Right cardiac atrium (tissue), 5 donors: ENCODE results near the gene CERKL. TPM values are rescaled to one million over a fixed set of nuclear protein-coding genes. Genes with fewer than 3 reads are reported as not detected.

Source experiments
- ATAC-seq, 2 donors: fragments of 200-7000 bp; cut with Tn5 transposase; one replicate each; pipeline versions ENCODE4 v1.8.0 to v1.9.1; 2020; ENCODE audit warnings: moderate library complexity in 2 of 2, mild to moderate bottlenecking in 1 of 2
- DNase-seq, 3 donors: peaks; one replicate each; pipeline ENCODE4 v3.0.0-alpha.2; 2020
- H3K27ac ChIP-seq: one replicate; pipeline ENCODE4 v1.5.1; 2013; ENCODE audit warnings: mild to moderate bottlenecking, low read length, control low read depth, moderate library complexity
- H3K27me3 ChIP-seq: one replicate; pipeline ENCODE4 v1.6.1; 2013; ENCODE audit not compliant: control insufficient read depth, insufficient read depth
- H3K4me1 ChIP-seq: one replicate; pipeline ENCODE4 v1.6.1; 2013; ENCODE audit warnings: low read length; ENCODE audit not compliant: control insufficient read depth, insufficient read depth
- H3K4me3 ChIP-seq: one replicate; pipeline ENCODE4 v1.5.1; 2013; ENCODE audit warnings: low read length, control low read depth
- H3K9me3 ChIP-seq: one replicate; pipeline ENCODE4 v1.6.1; 2013; ENCODE audit warnings: low read length; ENCODE audit not compliant: control insufficient read depth
- WGBS: extraction: QIAGEN DNeasy Blood & Tissue Kit; methylation state at CpG from one replicate; pipeline ENCODE4 v1.1.7; 2013; 5-methylcytosine and 5-hydroxymethylcytosine counted together
- intact Hi-C, 4 donors: fragments of 100-400 bp; cut with DNase I; formaldehyde crosslinking; loops; one replicate each; pipeline versions ENCODE4 v1.11.0 to v1.14.0; 2022 to 2023
- polyA plus RNA-seq: library from polyadenylated mRNA; stranded (reverse); fragments of 200-250 nt; gene quantifications from one replicate; pipeline ENCODE4 v1.2.3, GENCODE V29; 2013
- total RNA-seq, 4 donors: library from RNA; stranded (reverse); fragmentation: NEBNext Ultra II Directional; extraction: Animal tissue kit (Norgen Biotek cat#: 25700); gene quantifications; one replicate each; pipeline ENCODE4 v1.2.1, GENCODE V29; 2021
- donor health status: healthy with polysubstance abuse.
- donor health status: DM: no; HTN: yes; CAD: no.
- donor health status: DM: no; HTN: no; CAD: no.
- donor health status: DM: no; HTN: yes; CAD: no; lungs with severe emphysema.
- donor health status: DM: yes; HTN: yes; CAD: no.

CERKL gene
- total and polyA plus RNA-seq, 5 donors, result not detected

DNA sequence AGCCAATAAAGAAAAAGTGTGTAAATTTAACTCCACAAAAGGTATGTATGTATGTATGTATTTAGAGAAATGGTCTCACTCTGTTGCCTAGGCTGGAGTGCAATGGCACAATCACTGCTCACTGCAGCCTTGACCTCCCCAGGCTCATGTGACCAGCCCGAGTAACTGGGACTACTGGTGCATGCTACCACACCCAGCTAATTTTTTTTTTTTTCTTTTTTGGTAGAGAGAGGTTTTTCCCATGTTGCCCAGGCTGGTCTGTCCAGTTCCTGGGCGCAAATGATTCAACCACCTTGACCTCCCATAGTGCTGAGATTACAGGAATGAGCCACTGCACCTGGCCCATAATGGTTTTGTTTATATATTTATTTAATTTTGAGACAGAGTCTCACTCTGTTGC lies 67.1 kb downstream of the CERKL start:
- WGBS, result 71% methylated on average over 2 of the region's 2 CpGs
- Histone ChIP-seq H3K9me3 (no peaks in the 10 kb centered on the region), H3K4me3 (no peak overlapping the region), H3K4me1 (no peaks in the 10 kb centered on the region), H3K27ac (no peak overlapping the region), H3K27me3 (no peaks in the 10 kb centered on the region)
- intact Hi-C loops, result no loop called here
- DNase-seq (no peak), ATAC-seq (no peak)

DNA sequence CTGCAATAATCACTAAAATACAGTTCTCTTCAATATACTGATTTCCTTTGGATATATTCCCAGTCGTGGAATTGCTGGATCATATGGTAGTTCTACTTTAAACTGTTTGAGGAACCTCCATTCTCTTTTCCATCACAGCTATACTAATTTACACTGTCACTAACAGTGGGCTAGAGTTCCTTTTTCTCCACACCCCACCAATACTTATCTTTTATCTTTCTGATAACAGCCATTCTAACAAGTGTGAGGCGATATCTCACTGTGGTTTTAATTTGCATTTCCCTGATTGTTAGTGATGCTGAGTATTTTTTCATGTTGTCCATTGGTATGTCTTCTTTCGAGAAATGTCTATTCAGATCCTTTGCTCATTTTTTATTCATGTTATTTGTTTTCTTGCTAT lies 68.4 kb downstream of the CERKL start:
- 74% methylated on average over 3 of the region's 3 CpGs for WGBS
- H3K27ac ChIP-seq, result no peak overlapping the region
- no peak for DNase-seq
- H3K27me3 ChIP-seq, result no peaks in the 10 kb centered on the region
- no peaks in the 10 kb centered on the region for H3K4me1 ChIP-seq
- no peaks in the 10 kb centered on the region for H3K9me3 ChIP-seq
- intact Hi-C loops, result no loop called here
- no peak overlapping the region for H3K4me3 ChIP-seq
- ATAC-seq, result no peak

DNA sequence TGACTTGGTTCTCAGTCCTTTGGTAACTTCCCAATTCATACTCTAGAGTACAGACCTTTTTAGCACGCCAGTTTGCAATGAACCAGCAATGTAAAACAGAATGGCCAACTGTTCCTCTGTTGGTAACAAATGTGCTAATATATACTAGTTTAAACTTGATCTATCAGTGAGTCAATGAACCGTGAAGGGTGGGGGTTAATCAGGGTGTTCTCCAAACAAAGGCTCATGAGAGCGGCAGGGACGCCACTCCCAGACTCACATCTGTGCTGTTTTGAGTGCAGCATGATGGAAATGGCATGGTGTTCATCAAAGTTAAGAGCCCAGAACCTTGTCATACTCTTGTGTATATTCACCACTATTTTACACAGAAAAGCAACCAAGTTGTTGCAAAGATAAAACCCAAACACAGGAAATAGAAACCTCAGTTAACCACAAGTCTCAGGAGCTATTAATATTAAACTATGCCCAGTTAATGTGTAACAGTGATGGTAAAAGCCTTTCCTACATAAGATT lies 70.3 kb downstream of the CERKL start:
- Histone ChIP-seq H3K4me3 (no peak overlapping the region), H3K27ac (no peak overlapping the region), H3K27me3 (no peaks in the 10 kb centered on the region), H3K9me3 (no peaks in the 10 kb centered on the region), H3K4me1 (no peaks in the 10 kb centered on the region)
- DNase-seq, result no peak
- intact Hi-C loops, result no loop called here
- ATAC-seq, result no peak
- WGBS, result 40% methylated on average over 4 of the region's 4 CpGs

DNA sequence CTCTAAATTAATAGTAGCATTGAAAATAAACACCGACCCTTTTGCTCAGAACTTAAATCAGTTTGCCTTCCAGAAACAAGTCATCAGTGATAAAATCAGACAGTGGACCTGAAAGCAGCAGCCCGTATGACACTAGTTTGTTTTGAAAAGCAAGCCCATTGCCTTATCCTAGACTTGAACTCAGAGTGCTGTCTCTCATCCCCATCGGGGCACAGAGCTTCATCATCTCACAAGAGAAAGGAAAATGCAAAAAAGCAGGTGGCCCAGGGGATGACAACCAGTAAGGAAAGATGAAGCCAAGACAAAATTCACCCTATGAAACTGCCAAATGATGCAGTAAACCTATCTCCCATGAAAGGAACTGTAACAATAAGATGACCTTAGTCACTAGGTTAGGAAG lies 71.2 kb downstream of the CERKL start:
- WGBS, result 51% methylated on average over 3 of the region's 3 CpGs

DNA sequence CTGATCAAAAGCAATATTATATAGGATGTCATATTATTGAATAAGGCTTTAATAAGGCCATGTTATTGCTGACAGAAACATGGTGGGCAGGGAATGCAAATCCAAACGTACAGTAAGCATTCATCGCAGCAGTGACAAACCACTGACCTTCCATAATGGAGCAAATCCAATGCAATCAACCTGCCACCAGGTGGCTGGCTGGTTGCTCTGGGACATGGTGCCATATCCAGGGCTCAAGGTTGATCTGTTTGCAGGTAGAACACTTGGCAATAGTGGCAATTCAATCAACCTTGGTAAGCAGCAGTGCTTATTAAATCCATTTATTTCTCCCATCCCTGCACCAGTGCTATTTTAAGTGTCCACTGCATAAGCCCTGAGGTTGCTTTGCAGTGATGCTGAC lies 75.4 kb downstream of the CERKL start:
- 62% methylated on average over 2 of the region's 2 CpGs for WGBS
- Histone ChIP-seq H3K27ac (no peak overlapping the region), H3K4me3 (no peak overlapping the region), H3K9me3 (no peaks in the 10 kb centered on the region), H3K27me3 (no peaks in the 10 kb centered on the region), H3K4me1 (no peaks in the 10 kb centered on the region)
- DNase-seq (no peak), ATAC-seq (no peak)
- intact Hi-C loops, result no loop called here

More for the DNA sequence above, 71.2 kb downstream of the CERKL start:
- intact Hi-C loops, result no loop called here
- Histone ChIP-seq H3K27ac (no peak overlapping the region), H3K4me1 (no peaks in the 10 kb centered on the region), H3K4me3 (no peak overlapping the region), H3K27me3 (no peaks in the 10 kb centered on the region), H3K9me3 (no peaks in the 10 kb centered on the region)
- ATAC-seq (no peak), DNase-seq (no peak)

DNA sequence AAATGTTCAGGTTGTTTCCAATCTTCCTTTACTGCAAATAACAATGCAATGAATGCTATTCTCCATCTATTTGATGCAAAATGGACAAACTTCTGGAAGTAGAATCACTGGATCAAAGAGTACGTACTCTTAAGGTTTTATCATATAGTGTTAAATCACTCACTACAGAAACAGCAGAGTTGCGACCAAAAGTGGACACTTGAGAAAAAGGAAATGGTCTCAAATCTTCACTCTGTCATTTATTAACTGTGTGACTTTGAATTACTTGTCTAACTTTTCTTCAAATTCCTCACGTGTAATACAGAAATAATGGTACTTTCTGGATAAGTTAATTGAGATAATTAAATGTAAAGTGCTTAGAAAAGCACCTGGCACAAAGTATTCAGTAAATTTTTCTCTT lies 78.1 kb downstream of the CERKL start:
- ATAC-seq (no peak), DNase-seq (no peak)
- no peaks in the 10 kb centered on the region for H3K27me3 ChIP-seq
- no peaks in the 10 kb centered on the region for H3K4me1 ChIP-seq
- no peak overlapping the region for H3K4me3 ChIP-seq
- WGBS, result 56% methylated on average over 3 of the region's 3 CpGs
- H3K9me3 ChIP-seq, result no peaks in the 10 kb centered on the region
- no peak overlapping the region for H3K27ac ChIP-seq
- intact Hi-C loops, result loop anchor here in 1 of 4 donors (10.0 kb wide), 1 partner anchor 136 kb away; no protein-coding TSS in a partner anchor

DNA sequence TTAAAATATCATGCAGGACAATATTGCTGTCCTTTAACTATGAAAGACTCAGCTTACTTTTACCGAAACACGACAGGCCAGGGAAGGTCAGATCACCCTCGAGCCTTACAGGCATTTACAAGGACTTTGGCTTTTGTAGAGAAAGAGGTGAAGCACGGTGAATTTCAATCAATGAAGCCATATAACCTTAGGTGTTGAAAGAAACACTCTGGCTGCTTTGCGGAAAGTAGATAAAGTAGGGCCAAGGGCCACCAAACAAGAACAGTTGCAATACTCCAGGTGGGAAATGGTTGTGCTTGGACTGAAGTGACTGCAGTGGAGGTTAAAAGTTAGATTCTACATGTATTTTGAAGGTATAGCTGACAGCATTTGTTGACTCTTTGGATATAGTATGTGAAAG lies 80.5 kb downstream of the CERKL start:
- 62% methylated on average over 5 of the region's 5 CpGs for WGBS
- no peaks in the 10 kb centered on the region for H3K4me1 ChIP-seq
- H3K27ac ChIP-seq, result no peak overlapping the region
- no peak overlapping the region for H3K4me3 ChIP-seq
- DNase-seq (no peak), ATAC-seq (no peak)
- intact Hi-C loops, result loop anchor here in 1 of 4 donors (10.0 kb wide), 1 partner anchor 138 kb away; no protein-coding TSS in a partner anchor
- no peaks in the 10 kb centered on the region for H3K27me3 ChIP-seq
- no peaks in the 10 kb centered on the region for H3K9me3 ChIP-seq

DNA sequence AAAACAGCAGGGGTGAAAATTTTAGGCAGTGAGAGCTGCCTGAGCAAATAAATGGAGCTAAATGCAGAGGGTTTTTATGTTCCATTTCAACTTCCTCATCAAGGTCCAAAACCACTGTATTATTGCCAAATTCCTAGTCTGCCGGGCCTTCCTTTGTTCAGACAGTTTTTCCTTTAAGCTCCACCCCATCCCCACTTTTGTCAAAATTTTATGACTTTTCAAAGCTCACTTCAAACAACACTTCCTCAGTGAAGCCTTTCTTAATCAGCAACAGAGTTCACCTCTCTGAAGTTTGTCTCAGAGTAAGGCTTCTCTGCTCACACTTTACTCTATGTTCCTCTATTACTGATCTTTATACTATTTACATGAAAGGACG lies 81.3 kb downstream of the CERKL start:
- no peak for DNase-seq
- H3K4me3 ChIP-seq, result no peak overlapping the region
- intact Hi-C loops, result loop anchor here in 1 of 4 donors (10.0 kb wide), 1 partner anchor 139 kb away; no protein-coding TSS in a partner anchor
- H3K27me3 ChIP-seq, result no peaks in the 10 kb centered on the region
- no peak overlapping the region for H3K27ac ChIP-seq
- no peaks in the 10 kb centered on the region for H3K9me3 ChIP-seq
- 57% methylated on average over 2 of the region's 2 CpGs for WGBS
- H3K4me1 ChIP-seq, result no peaks in the 10 kb centered on the region
- no peak for ATAC-seq

DNA sequence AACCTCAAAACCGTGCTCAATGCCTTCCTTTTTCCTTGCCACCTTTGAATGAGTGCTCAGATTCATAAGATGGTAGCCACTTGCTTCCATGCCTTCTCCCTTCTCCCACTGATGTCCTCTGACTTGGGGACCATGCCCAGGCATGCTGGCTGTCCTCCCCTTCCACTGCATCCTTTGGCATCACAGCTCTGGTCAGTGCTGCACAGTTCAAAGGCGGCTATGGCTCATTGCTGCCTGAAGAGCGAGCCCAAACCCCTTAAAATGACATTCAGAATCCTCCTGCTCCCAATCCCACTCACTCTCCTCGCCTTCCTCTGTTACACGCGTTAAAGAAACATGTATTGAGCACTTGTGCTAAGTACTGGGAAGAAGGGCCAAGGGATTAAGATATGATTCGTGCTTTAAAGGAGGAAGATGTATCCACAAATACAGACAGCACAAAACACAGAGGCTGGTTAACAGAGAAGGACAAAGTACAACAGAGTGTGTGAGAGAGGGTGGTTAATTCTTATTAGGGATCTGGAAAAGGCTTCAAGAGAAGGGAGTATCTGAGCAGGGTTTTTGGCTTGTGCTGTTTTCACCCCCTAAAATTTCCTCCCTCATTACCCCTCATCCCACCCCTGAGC lies 81.8 kb downstream of the CERKL start:
- ATAC-seq (no peak), DNase-seq (no peak)
- Histone ChIP-seq H3K4me3 (no peak overlapping the region), H3K4me1 (no peaks in the 10 kb centered on the region), H3K9me3 (no peaks in the 10 kb centered on the region), H3K27me3 (no peaks in the 10 kb centered on the region), H3K27ac (no peak overlapping the region)
- WGBS, result 70% methylated on average over 7 of the region's 7 CpGs
- intact Hi-C loops, result loop anchor here in 1 of 4 donors (10.0 kb wide), 1 partner anchor 140 kb away; no protein-coding TSS in a partner anchor

DNA sequence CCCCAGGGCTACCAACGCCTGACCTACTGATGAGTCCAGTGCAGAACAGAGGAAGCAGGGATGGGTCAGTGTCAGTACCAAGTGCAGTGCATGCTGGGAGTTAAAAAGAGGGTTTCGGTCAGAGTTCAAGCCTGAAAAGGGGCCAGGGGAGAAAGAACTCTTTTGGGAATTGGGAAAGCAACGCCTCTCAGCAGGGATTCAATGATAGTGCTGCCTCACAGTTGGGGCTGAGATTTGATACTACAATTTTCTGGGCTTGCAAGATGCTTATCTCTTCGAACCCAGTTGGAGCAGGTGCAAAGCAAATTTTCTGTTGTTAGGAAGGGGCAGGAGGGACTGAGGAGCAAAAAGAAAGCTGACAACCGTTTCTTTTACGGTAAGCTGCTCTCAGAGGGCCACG lies 82.6 kb downstream of the CERKL start:
- H3K4me3 ChIP-seq, result no peak overlapping the region
- no peaks in the 10 kb centered on the region for H3K27me3 ChIP-seq
- 67% methylated on average over 7 of the region's 7 CpGs for WGBS
- H3K27ac ChIP-seq, result no peak overlapping the region
- H3K9me3 ChIP-seq, result no peaks in the 10 kb centered on the region
- H3K4me1 ChIP-seq, result no peaks in the 10 kb centered on the region
- DNase-seq (no peak), ATAC-seq (no peak)
- intact Hi-C loops, result loop anchor here in 1 of 4 donors (10.0 kb wide), 1 partner anchor 140 kb away; no protein-coding TSS in a partner anchor

DNA sequence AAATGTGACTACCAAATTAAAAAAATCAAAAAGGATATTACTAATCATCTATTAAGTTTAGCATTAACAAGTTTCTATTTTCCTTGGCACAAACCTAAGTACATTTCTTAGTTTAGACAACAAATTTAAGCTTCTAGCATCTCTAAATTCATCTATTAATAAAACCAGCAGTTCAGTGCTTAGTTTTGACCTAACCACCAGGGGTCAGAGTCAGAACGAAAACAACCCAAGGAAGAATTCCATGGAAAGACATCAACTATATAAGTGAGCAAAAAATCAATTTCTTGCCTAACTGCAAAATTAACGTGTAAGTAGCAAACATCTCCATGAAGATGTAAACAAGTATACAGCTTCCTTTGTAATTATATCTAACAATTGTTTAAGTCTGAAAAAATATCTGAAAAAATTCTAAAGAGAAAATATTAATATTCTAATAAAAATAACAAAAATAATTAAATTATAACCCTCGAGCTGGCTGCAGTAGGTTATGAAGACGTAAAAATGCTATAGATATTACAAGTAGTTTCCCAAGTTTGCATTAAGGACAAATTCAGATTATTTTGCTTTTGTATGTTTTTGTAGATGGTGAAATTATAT lies 83.7 kb downstream of the CERKL start:
- DNase-seq (no peak), ATAC-seq (no peak)
- Histone ChIP-seq H3K9me3 (no peaks in the 10 kb centered on the region), H3K4me3 (no peak overlapping the region), H3K4me1 (no peaks in the 10 kb centered on the region), H3K27me3 (no peaks in the 10 kb centered on the region), H3K27ac (no peak overlapping the region)
- WGBS, result 40% methylated on average over 4 of the region's 4 CpGs
- intact Hi-C loops, result loop anchor here in 1 of 4 donors (10.0 kb wide), 1 partner anchor 142 kb away; no protein-coding TSS in a partner anchor
